NCI-H187 treated with DMSO at 0.1 percent for 48 hours (cell line): Measurements from ENCODE around the gene LRP3.
"Not testable (repeated sequence)": the region's sequence is repeated elsewhere in the genome, so short reads cannot be mapped to it uniquely, and the experiment has no call there.

Experiments used
- DNase-seq: peaks from one replicate; lab custom pipeline; 2025; lab: John Stamatoyannopoulos, UW

The LRP3 gene

DNA sequence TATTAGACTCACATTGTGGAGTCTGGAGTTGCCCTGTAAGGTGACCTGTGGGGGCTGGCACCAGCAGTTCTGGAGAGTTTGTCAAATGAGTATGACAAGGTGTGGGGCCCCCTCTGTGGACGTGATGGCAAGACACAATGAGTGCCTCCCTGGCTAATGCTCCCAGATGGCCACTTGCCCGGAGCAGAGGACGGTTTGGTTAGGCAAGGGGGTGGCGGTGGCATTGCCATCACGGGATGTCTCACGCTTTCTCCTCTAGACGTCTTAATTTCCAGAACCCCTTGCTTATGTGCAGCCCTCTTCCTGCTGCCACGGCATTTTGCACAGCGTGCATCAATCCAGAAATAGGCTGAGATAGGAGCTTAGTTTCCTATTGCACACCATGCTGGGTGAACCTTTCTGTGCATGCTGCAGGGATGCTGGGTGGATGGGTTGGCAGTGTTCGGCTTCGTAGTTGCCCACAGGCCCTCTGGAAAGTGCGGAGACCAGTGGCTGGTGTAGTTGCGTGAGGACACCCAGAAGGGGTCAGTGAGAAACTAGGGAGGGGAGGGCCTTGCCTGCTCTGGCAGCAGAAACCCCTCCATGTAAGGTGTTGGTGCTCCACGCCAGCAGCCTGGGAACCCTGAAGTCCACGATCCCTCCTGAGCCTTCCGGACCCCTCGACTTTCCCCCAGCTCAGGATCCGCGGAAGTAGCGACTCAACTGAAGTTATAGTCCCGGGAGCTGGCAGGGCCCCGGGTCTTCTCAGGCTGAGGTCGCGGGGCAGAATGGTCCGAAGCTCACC is 18.1 kb upstream of the LRP3 start:
- DNase-seq, result no peak

DNA sequence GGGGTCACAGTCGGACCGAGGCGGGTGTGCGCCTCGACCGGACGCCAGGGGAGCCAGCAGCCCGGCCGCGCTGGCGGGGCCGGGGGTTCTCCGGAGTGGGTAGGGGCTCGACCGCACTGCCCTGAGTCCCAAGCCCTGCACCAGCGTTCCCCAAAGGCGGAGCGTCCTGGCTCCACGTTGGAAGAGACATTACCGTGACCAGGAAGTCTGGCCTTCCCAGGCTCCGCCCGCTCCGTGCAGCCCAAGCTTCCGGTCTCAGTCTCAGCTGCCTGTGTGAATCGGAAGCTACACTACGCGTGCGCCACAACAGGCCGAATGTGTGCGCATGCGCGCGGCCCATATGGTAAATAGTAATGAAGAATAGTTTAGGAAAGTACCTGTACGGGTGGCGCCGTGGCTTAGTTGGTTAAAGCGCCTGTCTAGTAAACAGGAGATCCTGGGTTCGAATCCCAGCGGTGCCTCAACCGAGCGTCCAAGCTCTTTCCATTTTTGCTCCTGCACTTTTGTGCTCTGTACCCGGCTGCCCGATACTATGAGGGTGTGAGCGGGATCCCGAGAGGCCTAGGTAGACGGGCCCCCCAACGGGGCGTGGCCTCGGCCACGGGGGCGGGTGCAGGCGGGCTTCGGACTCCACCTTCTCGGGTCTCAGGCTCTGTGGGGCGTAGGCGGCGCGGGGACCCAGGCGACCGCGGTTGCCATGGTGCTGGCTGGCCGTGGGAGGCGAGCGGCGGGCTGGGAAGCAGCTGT is 17.3 kb upstream of the LRP3 start:
- peak; percentile 99 for DNase-seq

- no peak for DNase-seq
Observed at GRCh38 chr19:33177417-33177979, 16.6 kb upstream of the LRP3 start.

DNA sequence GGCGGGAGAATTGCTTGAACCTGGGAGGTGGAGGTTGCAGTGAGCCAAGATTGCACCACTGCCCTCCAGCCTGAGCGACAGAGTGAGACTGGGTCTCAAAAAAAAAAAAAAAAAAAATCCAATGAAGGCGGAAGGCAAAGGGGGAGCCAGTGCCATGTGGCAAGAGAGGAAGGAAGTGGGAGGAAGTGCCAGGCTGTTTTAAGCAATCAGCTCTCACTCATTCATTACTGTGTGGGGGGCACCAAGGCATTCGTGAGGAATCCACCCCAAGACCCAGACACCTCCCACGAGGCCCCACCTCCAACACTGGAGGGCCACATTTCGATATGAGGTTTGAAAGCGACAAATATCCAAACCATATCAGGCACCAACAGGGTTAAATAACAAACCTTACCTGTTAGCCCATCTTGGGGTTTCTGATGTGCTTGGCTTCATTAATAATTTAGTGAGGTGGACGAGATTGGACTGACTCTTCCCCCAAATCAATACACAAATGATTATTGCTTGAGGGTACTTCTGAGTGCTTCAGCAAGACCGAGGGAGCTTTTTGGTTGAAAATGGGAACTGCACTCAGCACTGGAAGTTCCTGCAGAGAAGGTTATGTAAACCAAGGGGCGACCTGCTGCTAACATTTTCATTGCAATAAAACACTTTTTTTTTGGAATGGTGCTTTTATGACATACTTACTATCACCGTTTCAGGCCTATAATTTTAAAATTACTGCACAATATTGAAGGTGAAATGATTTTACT is 7.5 kb upstream of the LRP3 start:
- DNase-seq, result no peak

GRCh38 chr19:33187183-33187540 is 7.0 kb upstream of the LRP3 start:
- no peak for DNase-seq

- no peak for DNase-seq
Observed at GRCh38 chr19:33189453-33189852, 4.7 kb upstream of the LRP3 start.

GRCh38 chr19:33191092-33191491 is 3.0 kb upstream of the LRP3 start:
- DNase-seq, result not testable (repeated sequence)

DNA sequence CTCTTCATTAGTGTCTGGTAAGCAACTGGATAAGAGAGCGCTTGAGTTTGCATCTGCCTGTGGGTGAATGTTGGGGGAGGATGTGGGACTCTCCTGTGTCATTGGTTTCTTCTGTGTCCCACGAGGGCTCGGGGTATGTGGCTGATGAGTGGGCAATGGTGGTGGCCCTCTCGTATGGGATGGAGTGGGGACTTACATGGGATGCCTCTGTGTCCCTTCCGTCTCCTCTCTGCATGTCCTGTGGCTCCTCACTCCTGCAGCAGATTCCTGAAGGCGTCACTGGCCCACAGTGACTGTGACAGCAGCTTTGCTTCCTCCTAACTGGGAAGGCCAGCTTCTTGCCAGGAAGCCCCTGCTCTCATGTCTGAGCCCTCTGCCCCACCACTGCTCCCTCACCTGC is 2.6 kb upstream of the LRP3 start:
- no peak for DNase-seq

DNA sequence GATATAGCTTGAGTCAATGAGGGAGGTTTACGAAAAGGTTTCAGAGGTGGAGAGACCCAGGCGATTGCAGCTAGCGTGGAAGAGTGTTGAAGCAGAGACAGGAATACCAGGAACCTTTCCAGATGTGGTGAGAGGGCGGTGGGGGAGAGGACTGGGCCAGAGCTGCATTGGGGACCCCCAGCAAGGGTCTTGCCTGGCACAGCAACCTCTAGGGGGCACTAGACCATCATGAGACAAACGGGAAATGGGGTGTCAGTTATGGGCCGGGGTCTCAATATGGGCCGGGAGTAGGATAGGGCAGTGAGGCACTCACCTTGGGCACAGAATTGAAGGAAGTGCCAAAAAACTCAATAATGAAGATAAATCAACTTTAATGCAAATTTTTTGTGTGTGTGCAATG is 2.1 kb upstream of the LRP3 start:
- DNase-seq, result no peak

GRCh38 chr19:33193269-33193864 is 763 bp upstream of the LRP3 start:
- no peak for DNase-seq

DNA sequence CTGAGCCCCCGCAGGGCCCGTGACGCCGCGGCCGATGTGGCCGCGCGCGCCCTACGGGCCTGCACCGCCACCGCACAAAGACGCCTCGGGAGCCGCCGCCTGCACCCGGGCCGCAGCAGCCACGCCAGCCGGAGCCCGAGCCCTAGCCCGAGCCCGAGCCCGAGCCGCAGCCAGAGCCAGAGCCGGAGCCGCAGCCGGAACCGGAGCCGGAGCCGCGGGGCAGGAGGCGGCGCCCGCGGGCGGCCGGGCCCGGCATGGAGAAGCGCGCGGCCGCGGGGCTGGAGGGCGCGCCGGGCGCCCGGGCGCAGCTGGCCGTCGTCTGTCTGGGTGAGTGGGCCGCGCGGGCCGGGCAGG is 379 bp downstream of the LRP3 start:
- no peak for DNase-seq

DNA sequence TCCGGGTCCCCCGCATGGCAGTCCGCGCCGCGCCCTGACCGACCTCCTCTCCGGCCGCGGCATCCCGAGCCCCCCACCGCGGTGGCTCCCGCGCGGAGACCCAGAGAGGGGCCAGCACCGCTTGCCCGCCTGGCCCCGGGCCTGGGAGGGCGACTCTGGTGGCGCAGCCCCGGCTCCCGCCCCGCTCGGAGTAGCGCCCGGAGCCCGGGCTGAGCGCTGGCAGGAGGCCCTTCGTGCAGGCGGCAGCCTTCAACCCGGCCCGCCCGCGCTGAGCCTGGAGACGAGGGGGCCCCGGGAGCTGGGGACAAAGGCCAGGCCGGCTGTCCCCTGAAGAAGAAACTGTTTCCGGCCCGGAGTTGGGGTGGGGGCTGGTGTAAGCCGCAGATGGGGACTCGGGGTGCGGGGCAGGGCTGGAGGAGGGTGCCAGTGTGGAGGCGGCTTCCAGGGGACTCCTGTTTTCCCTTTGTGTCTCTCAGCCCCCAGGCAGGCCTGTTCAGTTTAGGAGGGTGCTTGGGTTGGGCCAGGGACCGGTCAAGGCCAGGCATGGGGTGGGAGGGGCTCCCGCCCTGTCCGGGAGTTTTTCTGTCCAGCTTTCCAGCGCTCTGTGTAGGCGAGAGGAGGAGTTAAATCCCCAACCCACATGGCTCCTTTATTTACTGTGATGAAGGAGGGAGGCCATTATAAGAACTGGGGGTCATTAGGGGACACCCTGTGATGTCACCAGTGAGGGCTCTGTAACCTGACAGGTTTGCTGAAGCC is 935 bp downstream of the LRP3 start:
- DNase-seq, result no peak

GRCh38 chr19:33195645-33196347 is 1.7 kb downstream of the LRP3 start:
- DNase-seq, result no peak

DNA sequence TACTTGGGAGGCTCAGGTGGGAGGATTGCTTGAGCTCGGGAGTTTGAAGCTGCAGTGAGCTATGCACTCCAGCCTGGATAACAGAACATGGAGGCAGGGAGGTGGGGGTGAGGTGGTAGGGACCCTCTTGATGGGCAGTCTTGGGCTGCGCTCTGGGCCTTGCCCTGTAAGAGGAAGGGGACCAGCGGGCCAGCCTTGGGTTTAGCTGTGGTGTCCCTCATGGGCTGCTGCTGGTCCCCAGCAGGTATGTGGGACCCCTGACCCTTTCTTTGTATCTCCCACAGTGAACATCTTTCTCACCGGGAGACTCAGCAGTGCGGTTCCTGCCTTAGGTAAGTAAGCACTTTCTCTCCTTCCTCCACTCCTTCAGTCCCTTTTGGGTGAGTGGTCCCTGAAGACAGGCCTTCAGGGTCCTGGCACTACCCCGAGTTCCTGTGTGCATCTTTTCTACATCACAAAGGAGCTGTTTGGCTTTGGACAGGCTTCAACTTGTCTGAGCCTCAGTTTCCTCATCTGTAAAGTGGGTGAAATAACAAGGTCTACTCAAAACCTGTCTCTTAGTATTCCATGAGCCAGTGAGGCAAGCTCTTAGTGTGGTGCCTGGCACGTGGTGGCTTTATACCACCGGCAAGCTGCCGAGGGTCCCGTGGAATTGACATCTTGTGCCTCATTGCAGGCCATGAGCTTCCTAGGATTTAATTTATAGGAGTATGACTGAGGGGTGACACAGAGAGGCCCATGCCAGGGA is 2.5 kb downstream of the LRP3 start:
- DNase-seq, result no peak

GRCh38 chr19:33197591-33198000 is 3.5 kb downstream of the LRP3 start:
- DNase-seq, result no peak

DNA sequence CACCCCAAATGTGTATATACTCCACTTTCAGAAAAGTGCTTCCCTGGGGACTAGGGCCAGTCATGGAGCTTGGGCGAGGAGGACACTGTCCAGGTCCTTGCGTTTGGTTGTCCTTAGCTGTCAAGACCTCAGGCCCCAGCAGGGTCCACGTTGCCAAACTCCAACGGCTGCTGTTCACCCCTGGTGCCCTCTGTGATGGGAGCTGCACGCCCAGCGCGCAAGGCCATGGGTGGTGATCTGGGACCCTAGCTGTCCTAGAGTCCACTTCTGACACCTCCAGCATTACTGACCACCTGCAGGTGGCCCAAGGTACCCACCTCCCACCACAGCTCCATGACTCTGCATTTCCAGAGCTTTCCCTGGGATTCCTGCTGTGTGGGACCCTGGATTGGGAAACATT is 4.0 kb downstream of the LRP3 start:
- no peak for DNase-seq

DNA sequence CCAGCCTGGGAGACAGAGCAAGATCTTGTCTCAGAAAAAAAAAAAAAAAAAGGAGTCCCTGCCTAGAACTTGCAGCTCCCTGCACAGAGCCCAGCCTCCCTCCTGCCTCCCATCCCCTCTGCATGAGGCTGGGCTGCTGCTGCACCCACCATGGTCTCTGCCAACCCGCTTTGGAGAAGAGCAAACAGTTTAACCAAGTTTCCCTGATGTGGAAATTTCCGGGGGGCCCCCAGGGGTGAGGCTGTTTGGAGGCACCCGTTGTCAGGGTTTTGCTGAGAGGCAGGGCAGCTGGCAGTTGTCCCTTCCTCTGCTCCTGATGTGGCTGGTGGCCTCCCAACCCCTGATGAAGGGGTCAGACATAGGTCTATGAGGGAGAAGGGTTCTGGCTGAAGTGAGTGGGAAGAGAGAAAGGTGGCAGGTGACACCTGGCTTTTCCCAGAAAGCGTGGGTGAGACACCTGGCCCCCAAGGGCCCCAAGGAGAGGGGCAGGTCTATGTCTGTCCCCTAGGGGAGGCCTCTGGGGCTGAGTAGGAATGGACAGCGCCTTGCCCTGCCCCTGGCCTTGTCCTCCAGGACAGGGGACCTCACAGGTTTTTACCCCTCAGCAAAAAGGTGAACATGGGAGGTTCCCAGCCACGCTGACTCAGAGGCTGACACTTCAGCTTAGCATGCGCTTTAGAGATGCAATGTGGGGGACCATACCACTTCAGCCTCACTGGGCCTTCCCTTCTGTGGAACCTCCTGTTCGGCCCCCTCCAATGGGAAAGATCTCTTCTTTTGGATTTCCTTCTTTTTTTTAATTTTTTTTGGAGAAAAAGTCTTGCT is 5.5 kb downstream of the LRP3 start:
- no peak for DNase-seq

- DNase-seq, result no peak
Observed at GRCh38 chr19:33201473-33201872, 7.3 kb downstream of the LRP3 start.

GRCh38 chr19:33201886-33202545 is 7.9 kb downstream of the LRP3 start:
- DNase-seq, result no peak
